PC-9 (cell line): ENCODE data around the gene ESRRG. TPM values are rescaled to one million over a fixed set of nuclear protein-coding genes. Genes with fewer than 3 reads are reported as not detected.

Experiments used
- BruUV-seq: library from RNA; stranded (reverse); fragments of 400-500 nt; replicated peaks from 2 replicates; lab custom pipeline; 2021; lab: Mats Ljungman, UMichigan
- CTCF ChIA-PET: fragments of 300-600 bp; sonication (Branson Sonifier 250); formaldehyde crosslinking; loops from one replicate; lab custom pipeline; 2022; ENCODE audit warnings: antibody characterized with exemption; lab: Charles Lee
- POLR2A ChIA-PET: fragments of 300-600 bp; sonication (Branson Sonifier 250); formaldehyde crosslinking; loops from one replicate; lab custom pipeline; 2022; ENCODE audit warnings: antibody characterized with exemption; ENCODE audit not compliant: unreplicated experiment; lab: Charles Lee
- DNase-seq, 2 experiments: peaks; one replicate each; pipeline versions ENCODE4 v3.0.0 to v3.0.0-alpha.2; 2015 to 2022; ENCODE audit warnings: mixed read lengths in 1 of 2
- H2AFZ ChIP-seq: fragments of 200-600 bp; sonication (generic); 2 replicates; pipeline ENCODE4 v1.8.1; 2017; ENCODE audit warnings: antibody characterized with exemption
- H3F3A ChIP-seq: fragments of 200-600 bp; sonication (generic); 2 replicates; pipeline ENCODE4 v1.8.1; 2017; ENCODE audit warnings: antibody characterized with exemption, mild to moderate bottlenecking, low read depth; ENCODE audit not compliant: insufficient read depth
- H3K27ac ChIP-seq: fragments of 200-600 bp; sonication (generic); 2 replicates; pipeline ENCODE4 v1.6.1; 2016; ENCODE audit warnings: mixed run types
- H3K27me3 ChIP-seq: fragments of 200-600 bp; sonication (generic); 2 replicates; pipeline ENCODE4 v1.6.1; 2016; ENCODE audit warnings: low read depth, mixed run types; ENCODE audit not compliant: insufficient read depth
- H3K36me3 ChIP-seq: fragments of 200-600 bp; sonication (generic); 2 replicates; pipeline ENCODE4 v1.6.1; 2016; ENCODE audit warnings: low read depth, mixed run types
- H3K4me1 ChIP-seq: fragments of 200-600 bp; sonication (generic); replicated peaks from 2 replicates; pipeline ENCODE4 v1.6.1; 2016; ENCODE audit warnings: mixed run types; ENCODE audit not compliant: insufficient read depth
- H3K4me2 ChIP-seq: fragments of 200-600 bp; sonication (generic); 2 replicates; pipeline ENCODE4 v1.6.1; 2017; ENCODE audit warnings: mixed run types
- H3K4me3 ChIP-seq: fragments of 200-600 bp; sonication (generic); 2 replicates; pipeline ENCODE4 v1.6.1; 2016; ENCODE audit warnings: mixed run types
- H3K79me2 ChIP-seq: fragments of 200-600 bp; sonication (generic); 2 replicates; pipeline ENCODE4 v1.6.1; 2017; ENCODE audit warnings: low read depth, mixed run types
- H3K9me2 ChIP-seq: fragments of 200-600 bp; sonication (generic); 2 replicates; pipeline ENCODE4 v1.8.1; 2017; ENCODE audit warnings: mild to moderate bottlenecking; ENCODE audit not compliant: insufficient read depth
- H3K9me3 ChIP-seq: fragments of 200-600 bp; sonication (generic); 2 replicates; pipeline ENCODE4 v1.8.1; 2016; ENCODE audit warnings: low read depth; ENCODE audit not compliant: insufficient read depth
- H4K20me1 ChIP-seq: fragments of 200-600 bp; sonication (generic); 2 replicates; pipeline ENCODE4 v1.8.1; 2017; ENCODE audit not compliant: insufficient read depth
- EZH2 ChIP-seq: fragments of 200-600 bp; sonication (generic); IDR thresholded peaks from 2 replicates; pipeline ENCODE4 v1.8.0; 2017; ENCODE audit warnings: antibody characterized with exemption, low read depth
- intact Hi-C: fragments of 100-400 bp; cut with micrococcal nuclease; formaldehyde crosslinking; loops from one replicate; pipeline ENCODE4 v1.10.0; 2022; ENCODE audit not compliant: unreplicated experiment
- total RNA-seq: library from RNA; stranded (reverse); gene quantifications from 2 replicates; pipeline ENCODE4 v1.2.3, GENCODE V29; 2021
- TF ChIP-seq, protein P1 (sequence below): fragments of 200-600 bp; sonication (generic); conservative IDR thresholded peaks from 2 replicates; pipeline ENCODE4 v1.6.1; 2017; ENCODE audit warnings: mixed run types, antibody characterized with exemption, mild to moderate bottlenecking, moderate library complexity

ESRRG gene
- total RNA-seq, 1 experiment from 2014 or later, result not detected

DNA sequence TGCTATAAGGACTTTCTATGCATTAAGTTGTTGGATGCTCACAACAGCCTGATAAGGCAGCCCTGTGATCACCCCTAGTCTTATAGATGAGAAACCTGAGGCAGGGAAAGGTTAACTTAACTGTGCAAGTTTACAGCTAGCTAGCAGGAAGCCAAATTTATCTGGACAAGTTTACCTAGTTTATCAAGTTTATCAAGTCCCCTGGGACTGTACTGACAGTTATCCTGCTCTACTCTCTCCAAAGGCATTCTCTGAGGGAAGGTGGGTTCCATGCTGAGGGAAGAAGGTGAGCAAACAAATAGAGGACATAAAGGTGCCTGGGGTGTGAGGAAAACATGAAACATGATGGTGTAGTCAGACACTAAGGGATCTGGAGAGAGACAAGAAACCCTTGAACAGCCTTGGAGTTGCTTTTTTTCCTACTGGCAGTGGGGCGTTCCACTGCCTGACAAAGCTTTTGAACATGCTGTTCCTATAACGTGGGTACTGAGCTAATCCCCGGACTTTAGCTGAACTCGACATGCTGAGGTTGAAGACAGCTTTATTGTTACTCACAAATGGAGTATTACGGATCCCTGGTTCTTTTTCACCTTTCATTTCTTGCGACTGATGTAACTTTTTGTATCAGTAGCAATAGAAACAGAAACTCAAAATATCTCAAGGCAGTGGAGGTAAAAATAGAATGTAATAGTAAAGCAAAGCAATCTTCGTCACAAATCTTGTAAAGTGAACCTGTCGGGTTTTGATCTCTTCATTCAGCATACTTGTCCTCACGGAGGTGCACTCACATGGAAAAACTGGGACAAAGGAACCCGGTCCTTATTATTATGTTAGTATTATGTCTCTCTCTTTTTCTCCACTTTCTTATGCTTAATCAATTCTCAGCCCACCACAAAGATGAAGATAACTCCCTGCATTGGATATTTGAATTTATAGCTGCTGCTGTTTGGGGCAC is 42.4 kb upstream of the ESRRG start:
- H3K27ac ChIP-seq, result no peak overlapping the region
- H3F3A ChIP-seq, result no peaks in the 10 kb centered on the region
- no peaks in the 10 kb centered on the region for H3K9me3 ChIP-seq
- H3K4me3 ChIP-seq, result no peak overlapping the region
- CTCF ChIA-PET, result no interaction called here
- BruUV-seq, result no TSS peak
- no peak overlapping the region for H2AFZ ChIP-seq
- H3K4me2 ChIP-seq, result no peak overlapping the region; the same call in 1 of the 2 replicates
- intact Hi-C loops, result no loop called here
- peaks cover 7% of the 10 kb centered on the region for H3K4me1 ChIP-seq
- TF ChIP-seq, protein P1, sequence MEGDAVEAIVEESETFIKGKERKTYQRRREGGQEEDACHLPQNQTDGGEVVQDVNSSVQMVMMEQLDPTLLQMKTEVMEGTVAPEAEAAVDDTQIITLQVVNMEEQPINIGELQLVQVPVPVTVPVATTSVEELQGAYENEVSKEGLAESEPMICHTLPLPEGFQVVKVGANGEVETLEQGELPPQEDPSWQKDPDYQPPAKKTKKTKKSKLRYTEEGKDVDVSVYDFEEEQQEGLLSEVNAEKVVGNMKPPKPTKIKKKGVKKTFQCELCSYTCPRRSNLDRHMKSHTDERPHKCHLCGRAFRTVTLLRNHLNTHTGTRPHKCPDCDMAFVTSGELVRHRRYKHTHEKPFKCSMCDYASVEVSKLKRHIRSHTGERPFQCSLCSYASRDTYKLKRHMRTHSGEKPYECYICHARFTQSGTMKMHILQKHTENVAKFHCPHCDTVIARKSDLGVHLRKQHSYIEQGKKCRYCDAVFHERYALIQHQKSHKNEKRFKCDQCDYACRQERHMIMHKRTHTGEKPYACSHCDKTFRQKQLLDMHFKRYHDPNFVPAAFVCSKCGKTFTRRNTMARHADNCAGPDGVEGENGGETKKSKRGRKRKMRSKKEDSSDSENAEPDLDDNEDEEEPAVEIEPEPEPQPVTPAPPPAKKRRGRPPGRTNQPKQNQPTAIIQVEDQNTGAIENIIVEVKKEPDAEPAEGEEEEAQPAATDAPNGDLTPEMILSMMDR, result no peak
- TF ChIP-seq EZH2, result no peak
- H3K36me3 ChIP-seq, result no peaks in the 10 kb centered on the region
- DNase-seq, result no peak
- H3K9me2 ChIP-seq, result no peaks in the 10 kb centered on the region
- H3K79me2 ChIP-seq, result no peaks in the 10 kb centered on the region
- POLR2A ChIA-PET, result no interaction called here
- no peaks in the 10 kb centered on the region for H3K27me3 ChIP-seq
- H4K20me1 ChIP-seq, result no peaks in the 10 kb centered on the region

DNA sequence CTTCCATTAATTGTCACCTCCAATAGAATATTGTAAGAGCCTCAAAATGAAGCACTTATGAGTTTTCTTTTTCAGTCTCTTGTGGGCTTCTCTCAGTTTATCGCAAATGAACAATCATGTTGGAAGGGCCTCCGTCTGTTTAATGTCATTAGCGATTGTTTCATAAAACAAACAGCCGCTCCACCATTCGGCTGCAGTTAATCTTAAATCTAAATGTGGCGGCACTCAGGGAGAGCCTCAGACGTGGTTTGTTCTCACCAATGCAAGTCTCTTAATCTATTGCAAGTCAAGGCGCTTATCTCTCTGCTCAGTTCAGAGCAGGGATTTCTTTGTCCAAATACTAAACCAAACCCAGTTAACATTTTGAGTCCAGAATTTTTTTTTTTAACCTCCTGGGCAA is 34.9 kb upstream of the ESRRG start:
- CTCF ChIA-PET, result no interaction called here
- intact Hi-C loops, result no loop called here

DNA sequence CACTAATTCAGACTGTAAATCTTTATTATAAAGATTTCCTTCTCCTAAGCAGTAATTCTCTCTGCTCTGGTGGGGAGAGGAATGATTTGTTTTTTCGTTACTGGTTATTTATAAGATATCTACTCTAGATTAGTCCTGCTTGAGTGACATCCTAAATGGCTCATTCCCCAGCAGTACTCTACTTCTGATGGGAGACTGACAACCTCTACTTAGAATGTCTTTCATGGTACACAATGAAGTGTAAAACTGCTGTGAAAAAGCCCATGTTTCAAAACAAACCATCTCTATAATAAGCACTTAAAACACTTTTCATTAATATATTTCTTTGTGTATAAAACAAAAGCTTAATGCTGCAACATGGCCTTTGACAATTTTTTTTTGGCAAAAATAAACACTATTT is 33.9 kb upstream of the ESRRG start:
- no peak for DNase-seq
- intact Hi-C loops, result no loop called here
- CTCF ChIA-PET, result no interaction called here

More for the DNA sequence above, 34.9 kb upstream of the ESRRG start:
- no peak overlapping the region for H3K4me2 ChIP-seq
- no TSS peak for BruUV-seq
- TF ChIP-seq, protein P1, result no peak
- no peak for TF ChIP-seq EZH2
- H2AFZ ChIP-seq, result no peak overlapping the region
- no peak overlapping the region for H3K4me3 ChIP-seq
- no peaks in the 10 kb centered on the region for H3K9me2 ChIP-seq
- H3K9me3 ChIP-seq, result no peaks in the 10 kb centered on the region
- no peaks in the 10 kb centered on the region for H3K79me2 ChIP-seq
- POLR2A ChIA-PET, result no interaction called here
- H3K4me1 ChIP-seq, result no peaks in the 10 kb centered on the region
- no peak for DNase-seq
- H4K20me1 ChIP-seq, result no peaks in the 10 kb centered on the region
- no peaks in the 10 kb centered on the region for H3F3A ChIP-seq
- no peaks in the 10 kb centered on the region for H3K27me3 ChIP-seq
- H3K27ac ChIP-seq, result no peak overlapping the region
- no peaks in the 10 kb centered on the region for H3K36me3 ChIP-seq

More for the DNA sequence above, 33.9 kb upstream of the ESRRG start:
- Histone ChIP-seq H3F3A (no peaks in the 10 kb centered on the region), H3K36me3 (no peaks in the 10 kb centered on the region), H3K4me3 (no peak overlapping the region), H3K4me1 (no peaks in the 10 kb centered on the region), H3K27me3 (no peaks in the 10 kb centered on the region), H3K4me2 (no peak overlapping the region), H2AFZ (no peak overlapping the region), H3K27ac (no peak overlapping the region), H3K79me2 (no peaks in the 10 kb centered on the region), H3K9me3 (no peaks in the 10 kb centered on the region), H3K9me2 (no peaks in the 10 kb centered on the region), H4K20me1 (no peaks in the 10 kb centered on the region)
- no TSS peak for BruUV-seq
- POLR2A ChIA-PET, result no interaction called here
- TF ChIP-seq, protein P1, result no peak
- TF ChIP-seq EZH2, result no peak
